HG03520 (cell line): ENCODE measurements around the gene TMEM106A.
"Not testable (repeated sequence)": the region's sequence is repeated elsewhere in the genome, so short reads cannot be mapped to it uniquely, and the experiment has no call there.

Source experiments
- ATAC-seq: cut with Tn5 transposase; IDR thresholded peaks from one replicate; pipeline ENCODE4 v1.9.1; 2021; ENCODE audit warnings: mild to moderate bottlenecking, moderate library complexity; ENCODE audit not compliant: unreplicated experiment

The TMEM106A gene

DNA sequence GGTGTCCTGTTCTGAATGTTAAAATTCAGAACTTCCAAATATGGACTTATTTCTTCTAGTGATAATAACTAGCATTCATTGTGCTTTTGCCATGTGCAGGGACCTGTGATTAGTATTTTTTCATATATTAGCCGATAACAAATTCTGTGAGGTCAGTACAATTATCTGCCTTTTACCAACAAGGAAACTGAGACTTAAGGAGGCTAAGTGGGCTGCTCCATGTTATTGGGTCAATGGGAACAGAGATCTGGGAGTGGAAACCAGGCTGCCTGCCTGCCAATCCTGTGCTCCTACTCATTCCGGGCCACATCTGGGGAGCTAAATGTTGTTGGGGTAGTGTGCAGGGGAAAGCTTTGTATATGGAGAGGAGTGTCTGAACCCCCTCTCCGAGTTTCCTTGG lies 3.7 kb downstream of the TMEM106A start:
- no peak for ATAC-seq

DNA sequence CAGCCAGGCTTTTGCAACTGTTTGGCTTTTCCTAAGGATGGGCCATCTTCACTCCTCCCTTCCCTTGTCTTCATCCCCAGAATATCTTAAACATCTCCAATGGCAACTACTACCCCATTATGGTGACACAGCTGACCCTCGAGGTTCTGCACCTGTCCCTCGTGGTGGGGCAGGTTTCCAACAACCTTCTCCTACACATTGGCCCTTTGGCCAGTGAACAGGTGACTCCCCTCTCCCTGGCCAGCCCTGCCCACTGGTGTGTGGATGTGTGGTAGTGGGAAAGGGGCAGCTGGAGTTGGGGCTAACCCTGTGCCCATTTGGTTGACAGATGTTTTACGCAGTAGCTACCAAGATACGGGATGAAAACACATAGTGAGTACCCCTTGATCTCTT lies 4.7 kb downstream of the TMEM106A start:
- ATAC-seq, result no peak

DNA sequence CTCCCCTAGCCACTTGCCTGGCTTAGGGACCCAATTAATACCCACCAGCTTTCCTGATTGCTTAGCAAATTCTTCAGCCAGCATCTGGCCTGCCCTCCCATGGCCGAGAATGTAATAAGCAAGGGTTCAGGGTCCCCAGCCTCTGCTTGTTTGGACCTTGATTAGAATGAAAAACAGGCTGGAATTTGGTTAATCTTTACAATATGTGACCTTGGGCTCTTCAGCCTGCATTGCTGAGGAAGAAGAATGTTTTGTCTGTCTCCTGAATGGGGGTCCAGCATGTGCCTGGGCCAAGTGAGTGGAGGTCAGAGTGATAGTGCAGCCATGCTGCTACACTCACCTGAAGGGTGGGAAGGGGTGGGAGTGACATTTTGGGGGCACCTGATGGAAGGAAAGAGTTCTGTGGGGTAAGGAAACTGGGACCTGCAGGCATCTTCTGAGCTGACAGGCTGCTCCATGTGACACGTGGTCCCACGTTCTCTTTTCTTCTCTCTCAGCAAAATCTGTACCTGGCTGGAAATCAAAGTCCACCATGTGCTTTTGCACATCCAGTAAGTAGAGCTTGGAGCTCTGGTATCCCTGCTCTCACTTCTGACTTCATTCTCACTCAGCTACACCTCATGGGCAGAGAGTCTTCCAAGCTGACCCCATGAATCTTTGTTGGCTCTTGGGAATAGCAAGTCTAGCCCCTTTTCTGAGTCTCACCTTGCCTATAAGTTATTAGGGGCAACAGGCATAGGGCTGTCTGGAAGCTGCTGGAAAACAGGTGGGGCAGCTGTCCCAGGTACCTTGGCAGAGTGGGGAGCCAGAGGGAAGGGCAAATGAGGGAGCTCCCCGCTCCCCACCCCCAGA lies 5.3 kb downstream of the TMEM106A start:
- no peak for ATAC-seq

DNA sequence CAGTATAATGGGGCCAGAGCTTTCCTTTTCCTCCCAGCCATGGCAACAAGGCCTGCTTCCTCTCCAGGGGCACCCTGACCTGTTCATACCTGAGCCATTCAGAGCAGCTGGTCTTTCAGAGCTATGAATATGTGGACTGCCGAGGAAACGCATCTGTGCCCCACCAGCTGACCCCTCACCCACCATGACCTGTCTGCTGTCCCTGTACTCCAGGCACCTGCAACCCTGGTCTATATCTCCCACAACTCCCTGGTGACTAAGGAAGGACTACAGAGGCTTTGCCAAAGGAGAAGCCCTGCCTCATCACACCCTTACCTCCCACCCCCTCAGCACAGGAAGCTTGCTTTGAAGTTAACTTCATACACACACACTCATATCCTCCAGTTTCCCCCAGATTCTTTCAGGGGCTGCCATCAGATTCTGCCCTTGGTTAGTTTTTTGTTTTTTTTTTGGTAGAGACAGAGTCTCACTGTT lies 6.0 kb downstream of the TMEM106A start:
- no peak for ATAC-seq

DNA sequence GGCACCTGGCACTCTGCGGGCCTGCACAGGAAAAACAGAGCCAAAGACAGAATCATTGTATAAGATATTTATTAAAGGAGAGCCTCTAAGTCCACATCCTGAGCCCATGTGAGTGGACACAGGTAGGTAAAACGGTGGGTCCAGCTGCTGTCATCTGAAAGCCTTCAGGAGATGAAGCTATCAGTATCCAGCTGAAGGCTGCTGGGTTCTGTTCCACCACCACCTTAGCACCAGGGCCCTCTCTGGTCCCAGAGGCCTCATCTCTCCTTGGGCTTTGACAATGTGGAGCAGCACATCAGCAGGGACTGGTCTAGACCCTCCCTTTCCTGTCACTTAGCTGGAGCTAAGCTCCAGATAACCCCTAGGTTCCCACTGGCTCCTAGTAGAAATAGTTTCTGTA lies 7.3 kb downstream of the TMEM106A start:
- ATAC-seq, result no peak

DNA sequence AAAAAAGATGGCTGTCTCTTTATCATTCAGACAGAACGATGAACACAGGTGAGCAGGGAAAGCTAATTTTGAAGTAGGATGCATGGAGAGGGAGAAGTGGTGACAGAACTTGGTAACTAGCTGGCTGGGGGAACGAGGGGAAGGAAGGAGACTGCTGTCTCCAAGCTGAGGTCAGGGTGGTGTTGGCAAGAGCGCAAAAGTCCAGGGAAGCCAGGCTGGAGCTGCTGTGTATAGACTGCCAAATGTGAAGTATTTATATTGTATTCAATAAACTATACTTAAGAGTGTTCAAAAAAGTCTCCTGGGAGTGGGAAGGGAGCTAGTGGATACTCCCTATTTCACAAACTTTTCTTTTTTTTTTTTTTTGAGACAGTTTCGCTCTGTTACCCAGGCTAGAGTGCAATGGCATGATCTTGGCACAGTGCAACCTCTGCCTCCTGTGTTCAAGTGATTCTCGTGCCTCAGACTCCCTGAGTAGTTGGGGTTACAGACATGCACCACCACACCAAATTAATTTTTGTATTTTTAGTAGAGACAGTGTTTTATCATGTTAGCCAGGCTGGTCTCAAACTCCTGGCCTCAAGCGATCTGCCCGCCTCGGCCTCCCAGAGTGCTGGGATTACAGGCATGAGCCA lies 8.2 kb downstream of the TMEM106A start:
- ATAC-seq, result no peak

DNA sequence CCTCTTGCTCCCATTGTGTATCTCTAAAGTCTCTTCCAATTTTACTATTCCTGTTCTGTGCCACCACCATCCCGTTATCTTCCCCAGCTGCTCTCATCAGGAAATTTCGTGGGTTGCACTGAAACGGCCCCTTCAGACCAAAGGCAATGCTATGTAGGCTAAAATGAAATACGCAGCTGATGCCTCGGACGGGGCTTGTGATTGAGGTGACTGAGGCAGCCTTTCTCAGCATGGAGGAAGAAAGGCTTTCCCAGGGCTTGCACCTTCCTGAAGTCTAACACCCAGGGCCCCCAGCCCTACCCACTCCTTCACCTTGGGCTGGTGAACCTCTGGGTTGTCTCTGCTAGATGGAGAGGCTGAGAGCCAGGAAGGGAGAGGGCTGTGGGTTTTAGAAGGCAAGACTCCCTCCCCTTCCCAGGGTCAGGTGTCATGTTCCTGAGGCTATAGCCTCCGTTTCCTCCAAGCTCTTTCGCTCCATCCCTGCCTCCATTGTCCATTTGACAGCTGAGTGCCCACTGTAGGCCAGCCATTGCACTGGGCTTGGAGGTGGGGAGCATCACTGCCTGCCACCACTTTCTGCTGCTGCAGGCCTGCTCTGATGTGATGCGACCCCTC lies 8.9 kb downstream of the TMEM106A start:
- no peak for ATAC-seq

DNA sequence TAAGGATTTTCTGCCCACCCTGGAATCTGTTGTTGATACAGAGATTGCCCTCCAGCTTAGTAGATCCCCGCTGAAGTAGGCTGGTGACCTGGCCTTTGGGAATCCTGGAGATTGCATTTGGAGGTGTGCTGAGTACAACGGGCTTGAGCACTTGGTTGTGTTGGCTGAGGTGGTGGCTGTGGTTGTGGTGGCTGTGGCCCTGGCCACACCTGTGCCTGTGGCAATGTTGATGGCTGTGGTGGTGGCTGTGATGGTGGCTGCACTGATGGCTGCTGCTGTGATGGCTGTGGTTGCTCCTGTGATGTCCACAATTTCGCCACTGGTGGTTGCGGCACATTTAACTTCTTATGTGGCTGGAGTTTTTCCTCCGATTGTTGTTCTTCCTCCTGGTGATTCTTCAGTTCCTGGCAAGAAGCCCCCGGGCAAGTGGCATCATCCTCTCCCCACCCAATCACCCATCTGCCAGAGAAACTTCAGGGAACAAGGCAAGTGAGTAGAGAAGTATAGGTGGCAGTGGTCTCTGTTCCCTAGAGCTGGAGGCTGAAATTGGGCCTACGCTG lies 12.6 kb downstream of the TMEM106A start:
- no peak for ATAC-seq

DNA sequence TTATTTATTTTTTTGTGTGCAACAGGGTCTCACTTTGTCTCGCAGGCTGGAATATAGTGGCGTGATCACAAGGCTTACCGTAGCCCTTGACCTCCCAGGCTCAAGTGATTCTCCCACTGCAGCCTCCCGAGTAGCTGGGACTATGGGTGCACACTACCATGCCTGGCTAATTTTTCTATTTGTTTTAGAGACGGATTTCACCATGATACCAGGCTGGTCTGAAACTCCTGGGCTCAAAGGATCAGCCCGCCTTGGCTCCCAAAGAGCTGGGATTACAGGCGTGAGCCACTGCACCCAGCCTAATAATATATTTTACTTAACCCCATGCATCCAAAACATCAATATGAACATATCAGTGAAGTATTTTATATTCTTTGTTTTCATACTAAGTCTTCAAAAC lies 14.7 kb downstream of the TMEM106A start:
- no peak for ATAC-seq

DNA sequence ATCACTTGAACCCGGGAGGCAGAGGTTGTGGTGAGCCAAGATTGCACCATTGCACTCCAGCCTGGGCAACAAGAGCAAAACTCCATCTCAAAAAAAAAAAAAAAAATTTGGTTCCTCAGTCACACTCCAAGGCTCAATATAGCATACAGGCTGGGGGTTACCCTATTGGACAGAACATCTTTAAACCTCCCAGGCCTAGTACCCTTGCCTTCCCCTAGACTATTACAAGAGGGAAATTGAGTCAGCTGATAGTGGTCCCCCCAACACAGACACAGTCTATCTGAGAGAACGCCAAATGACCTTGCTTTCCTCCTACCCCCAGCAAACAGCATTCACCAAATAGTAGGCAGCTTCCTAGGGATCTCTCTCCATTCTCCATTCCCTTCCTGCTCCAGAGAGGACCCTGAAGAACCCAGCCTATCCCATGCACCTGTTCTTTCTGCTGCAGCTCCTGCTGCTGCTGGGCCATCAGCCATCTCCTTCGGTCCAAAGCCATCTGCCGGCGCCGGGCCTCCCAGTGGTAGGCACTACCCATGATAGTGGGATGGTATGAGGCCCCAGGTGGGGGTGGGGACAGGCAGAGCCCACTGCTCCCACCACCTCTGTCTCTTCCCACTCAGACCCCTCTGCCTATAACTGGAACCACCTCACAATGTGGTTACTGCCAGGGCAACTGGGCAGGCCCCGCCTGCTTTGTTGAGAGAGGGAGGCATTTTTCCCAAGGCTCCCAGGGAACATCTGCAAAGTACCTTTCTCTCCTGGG lies 16.5 kb downstream of the TMEM106A start, which contains the start of gene CCDC200:
CCDC200 (minus strand) TSS at position 604 of the 763 bp plus-strand sequence; CDS start at position 535, 69 bp downstream.
- ATAC-seq, result not testable (repeated sequence)

DNA sequence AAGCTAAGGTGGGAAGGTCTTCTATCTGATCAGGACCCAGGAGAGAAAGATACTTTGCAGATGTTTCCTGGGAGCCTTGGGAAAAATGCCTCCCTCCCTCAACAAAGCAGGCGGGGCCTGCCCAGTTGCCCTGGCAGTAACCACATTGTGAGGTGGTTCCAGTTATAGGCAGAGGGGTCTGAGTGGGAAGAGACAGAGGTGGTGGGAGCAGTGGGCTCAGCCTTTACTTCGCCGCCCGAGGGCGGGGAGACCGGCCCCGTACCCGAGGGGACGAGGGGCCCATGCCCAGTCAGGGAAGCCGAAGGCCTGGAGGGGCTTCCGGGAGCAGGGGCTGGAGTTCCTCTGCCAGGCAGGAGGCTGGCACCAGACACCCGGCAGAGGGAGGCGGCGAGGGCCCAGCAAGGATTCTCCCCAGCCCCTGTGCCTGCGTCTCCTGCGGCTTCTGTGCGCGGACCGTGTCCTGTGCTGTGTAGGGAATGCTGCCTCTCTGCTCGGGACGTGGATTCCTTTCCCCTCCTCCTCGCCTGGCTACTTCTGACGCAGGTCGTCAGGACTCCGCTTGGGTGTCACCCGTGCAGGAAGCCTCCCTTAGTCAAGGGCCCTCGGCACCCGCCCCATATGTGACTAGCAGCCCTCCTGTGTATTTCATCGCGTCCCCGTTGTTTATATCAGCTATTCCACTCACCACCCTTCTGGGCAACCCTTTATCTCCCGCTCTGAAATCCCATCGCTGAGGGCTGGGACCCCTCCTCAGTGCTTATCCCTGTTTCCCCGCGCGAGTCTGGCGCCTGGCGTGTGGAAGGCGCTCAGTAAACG lies 19.7 kb downstream of the TMEM106A start:
- ATAC-seq, result not testable (repeated sequence)

DNA sequence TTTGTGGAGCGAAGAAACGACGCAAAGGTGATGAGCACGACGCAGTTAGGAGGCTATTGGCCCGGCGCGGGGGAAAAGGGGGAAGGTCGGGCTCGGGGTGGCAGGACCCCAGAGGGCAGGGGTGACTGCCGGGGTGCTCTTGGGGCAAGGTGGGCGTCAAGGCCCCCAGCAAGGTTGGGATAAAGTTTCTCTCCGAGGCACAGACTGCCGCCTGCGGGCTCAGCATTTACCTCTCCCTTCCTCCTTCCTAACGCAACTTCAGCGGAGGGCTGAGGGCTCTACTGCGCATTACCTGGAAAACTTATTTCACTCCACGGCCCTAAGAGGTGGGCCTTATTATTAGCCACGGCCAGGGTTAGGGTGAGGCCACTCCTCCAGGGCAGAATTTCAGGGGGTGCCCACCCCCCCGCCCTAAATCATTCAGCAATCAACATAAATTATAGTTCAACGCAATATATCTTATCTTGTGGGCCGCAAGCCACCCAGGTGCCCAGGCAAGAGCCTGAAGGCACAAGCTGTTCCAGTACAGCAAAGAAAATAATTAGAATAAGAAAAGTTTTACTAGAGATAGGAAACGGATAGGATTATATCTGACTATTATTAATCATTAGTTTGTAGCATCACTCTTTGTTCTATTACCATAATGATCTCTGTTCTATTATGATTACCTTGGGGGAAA lies 20.5 kb downstream of the TMEM106A start:
- ATAC-seq, result not testable (repeated sequence)

DNA sequence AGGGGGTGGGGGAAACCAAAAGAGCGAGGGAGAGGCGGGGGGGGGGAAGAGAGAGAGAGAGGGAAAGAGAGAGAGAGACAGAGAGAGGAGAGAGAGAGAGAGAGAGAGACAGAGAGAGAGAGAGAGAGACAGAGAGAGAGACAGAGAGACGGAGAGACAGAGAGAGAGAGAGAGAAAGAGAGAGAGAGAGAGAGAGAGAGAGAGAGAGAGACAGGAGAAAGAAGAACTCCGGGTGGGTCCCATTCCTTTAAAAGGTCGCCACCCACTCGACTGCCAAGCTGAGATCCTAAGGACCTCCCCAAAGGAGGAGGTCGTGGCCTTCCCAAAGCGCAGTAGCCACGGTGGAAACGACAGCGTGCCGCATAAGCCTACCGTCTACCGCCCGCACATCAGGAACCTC lies 21.6 kb downstream of the TMEM106A start:
- not testable (repeated sequence) for ATAC-seq

DNA sequence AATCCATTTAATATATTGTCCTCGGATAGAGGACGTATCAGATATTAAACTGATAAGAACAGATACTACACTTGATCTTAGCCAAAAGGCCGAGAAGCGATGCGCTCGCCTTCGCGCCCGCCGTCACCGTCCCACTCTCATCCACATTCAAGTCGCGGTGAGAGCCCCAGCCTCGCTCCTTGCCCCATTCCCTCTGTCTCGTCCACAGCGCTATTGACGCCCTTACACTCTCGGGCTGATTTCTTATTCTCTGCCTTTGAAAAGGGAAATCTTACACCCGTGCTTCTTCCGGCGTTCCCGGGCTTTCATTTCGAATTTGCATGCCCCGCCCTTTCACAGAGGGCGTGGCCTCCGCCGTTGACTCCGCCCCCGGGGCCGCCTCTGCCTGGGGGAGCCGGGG lies 22.2 kb downstream of the TMEM106A start, which contains the start of gene RNU2-1:
RNU2-1 (minus strand) TSS at position 101 of the 400 bp plus-strand sequence.
- ATAC-seq, result not testable (repeated sequence)

DNA sequence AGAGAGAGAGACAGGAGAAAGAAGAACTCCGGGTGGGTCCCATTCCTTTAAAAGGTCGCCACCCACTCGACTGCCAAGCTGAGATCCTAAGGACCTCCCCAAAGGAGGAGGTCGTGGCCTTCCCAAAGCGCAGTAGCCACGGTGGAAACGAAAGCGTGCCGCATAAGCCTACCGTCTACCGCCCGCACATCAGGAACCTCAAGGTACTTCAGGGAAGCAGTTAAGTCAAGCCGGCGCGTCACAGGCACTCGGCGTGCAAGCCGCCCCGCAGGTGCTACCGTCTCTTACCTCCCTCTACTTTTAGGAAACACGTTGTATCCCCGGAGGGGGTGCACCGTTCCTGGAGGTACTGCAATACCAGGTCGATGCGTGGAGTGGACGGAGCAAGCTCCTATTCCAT lies 27.9 kb downstream of the TMEM106A start:
- ATAC-seq, result not testable (repeated sequence)

DNA sequence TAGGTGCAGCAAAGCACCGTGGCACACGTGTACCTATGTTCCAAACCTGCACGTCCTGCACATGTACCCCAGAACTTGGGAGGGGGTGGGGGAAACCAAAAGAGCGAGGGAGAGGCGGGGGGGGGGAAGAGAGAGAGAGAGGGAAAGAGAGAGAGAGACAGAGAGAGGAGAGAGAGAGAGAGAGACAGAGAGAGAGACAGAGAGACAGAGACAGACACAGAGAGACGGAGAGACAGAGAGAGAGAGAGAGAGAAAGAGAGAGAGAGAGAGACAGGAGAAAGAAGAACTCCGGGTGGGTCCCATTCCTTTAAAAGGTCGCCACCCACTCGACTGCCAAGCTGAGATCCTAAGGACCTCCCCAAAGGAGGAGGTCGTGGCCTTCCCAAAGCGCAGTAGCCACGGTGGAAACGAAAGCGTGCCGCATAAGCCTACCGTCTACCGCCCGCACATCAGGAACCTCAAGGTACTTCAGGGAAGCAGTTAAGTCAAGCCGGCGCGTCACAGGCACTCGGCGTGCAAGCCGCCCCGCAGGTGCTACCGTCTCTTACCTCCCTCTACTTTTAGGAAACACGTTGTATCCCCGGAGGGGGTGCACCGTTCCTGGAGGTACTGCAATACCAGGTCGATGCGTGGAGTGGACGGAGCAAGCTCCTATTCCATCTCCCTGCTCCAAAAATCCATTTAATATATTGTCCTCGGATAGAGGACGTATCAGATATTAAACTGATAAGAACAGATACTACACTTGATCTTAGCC lies 29.1 kb downstream of the TMEM106A start:
- not testable (repeated sequence) for ATAC-seq

DNA sequence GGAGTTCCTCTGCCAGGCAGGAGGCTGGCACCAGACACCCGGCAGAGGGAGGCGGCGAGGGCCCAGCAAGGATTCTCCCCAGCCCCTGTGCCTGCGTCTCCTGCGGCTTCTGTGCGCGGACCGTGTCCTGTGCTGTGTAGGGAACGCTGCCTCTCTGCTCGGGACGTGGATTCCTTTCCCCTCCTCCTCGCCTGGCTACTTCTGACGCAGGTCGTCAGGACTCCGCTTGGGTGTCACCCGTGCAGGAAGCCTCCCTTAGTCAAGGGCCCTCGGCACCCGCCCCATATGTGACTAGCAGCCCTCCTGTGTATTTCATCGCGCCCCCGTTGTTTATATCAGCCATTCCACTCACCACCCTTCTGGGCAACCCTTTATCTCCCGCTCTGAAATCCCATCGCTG lies 34.8 kb downstream of the TMEM106A start:
- not testable (repeated sequence) for ATAC-seq
